ENCODE data around the gene SALL4. TPM values are rescaled to one million over a fixed set of nuclear protein-coding genes. Genes with fewer than 3 reads are reported as not detected.
"Not testable (repeated sequence)": the region's sequence is repeated elsewhere in the genome, so short reads cannot be mapped to it uniquely, and the experiment has no call there.

Gene SALL4
- total and polyA plus RNA-seq, 2 of the 8 experiments (the other 6 are each of a cell fraction or from before 2014, with no cell fraction given), result 108 to 235 TPM

- ChIA-PET CTCF (ENCODE audit: partially characterized antibody) (interaction anchor here (1.1 kb wide), 1 partner anchor 139 kb away, joined by 4 read pairs; no protein-coding TSS in a partner anchor), POLR2A (ENCODE audit: partially characterized antibody) (interaction anchor here (1.1 to 5.0 kb wide), 6 partner anchors 10 to 75 kb away, joined by 4 to 29 read pairs (median 4); partner anchors contain the start of genes ATP9A and SALL4)
- TF ChIP-seq YY1 (IDR thresholded peaks at IDR 0.05; ENCODE audit: low read depth, low read length), result peak; percentile 52; the same call in 1 of the 2 replicates
- H4K20me1 ChIP-seq (replicated peaks in 1 of 2; ENCODE audit: control insufficient read depth in 1 of 2, insufficient read depth in 2 of 2, low read length in 2 of 2); H3K56ac ChIP-seq (replicated peaks; ENCODE audit: insufficient read length, low read depth, low read length); H3K79me1 ChIP-seq (ENCODE audit: low read depth, low read length); H2BK12ac ChIP-seq (ENCODE audit: low read depth, low read length); H3K4me3 ChIP-seq (ENCODE audit: extremely low read depth in 1 of 4, insufficient read depth in 2 of 4, low read depth in 3 of 4, low read length in 4 of 4); H3K27me3 ChIP-seq (replicated peaks in 1 of 4; ENCODE audit: control insufficient read depth in 3 of 4, extremely low read depth in 1 of 4, insufficient read depth in 3 of 4, low read length in 3 of 4); H2AFZ ChIP-seq (ENCODE audit: low read length); H3K23me2 ChIP-seq (ENCODE audit: low read depth, low read length); H2BK20ac ChIP-seq (ENCODE audit: low read length); H2BK5ac ChIP-seq (ENCODE audit: low read depth, low read length); H3K4me2 ChIP-seq (ENCODE audit: insufficient read depth in 1 of 2, low read depth in 2 of 2, low read length in 2 of 2); H4K5ac ChIP-seq (ENCODE audit: insufficient read length, low read depth, low read length); H2BK15ac ChIP-seq (ENCODE audit: low read length); H3K79me2 ChIP-seq (ENCODE audit: control insufficient read depth in 1 of 2, insufficient read depth in 2 of 2, low read length in 2 of 2); DNase-seq (ENCODE audit: low read depth in 1 of 2, low spot score in 2 of 2); H3K18ac ChIP-seq (ENCODE audit: extremely low read depth, low read length); H3K9me3 ChIP-seq (ENCODE audit: insufficient read depth in 2 of 2, low read depth in 1 of 2, low read length in 1 of 2); H3K9ac ChIP-seq (replicated peaks in 1 of 4; ENCODE audit: extremely low read depth in 1 of 4, low read depth in 3 of 4, low read length in 3 of 4); FAIRE-seq; H3K4me1 ChIP-seq (replicated peaks in 1 of 4; ENCODE audit: control insufficient read depth in 3 of 4, insufficient read depth in 4 of 4, low read length in 3 of 4); H3K27ac ChIP-seq (ENCODE audit: low read depth, low read length); H4K91ac ChIP-seq (replicated peaks; ENCODE audit: insufficient read length, low read length); H3K4ac ChIP-seq (replicated peaks; ENCODE audit: insufficient read length, low read depth, low read length); H2BK120ac ChIP-seq (replicated peaks; ENCODE audit: low read depth, low read length); H3K14ac ChIP-seq (ENCODE audit: insufficient read length); H4K8ac ChIP-seq (ENCODE audit: extremely low read depth, insufficient read depth, low read length); H3K23ac ChIP-seq (ENCODE audit: insufficient read length); H2AK5ac ChIP-seq (ENCODE audit: low read depth, low read length): not testable (repeated sequence)
- peaks cover 18 to 41% (median 30%) of the 10 kb centered on the region in 4 experiments for H3K36me3 ChIP-seq (ENCODE audit: control insufficient read depth in 2 of 4, insufficient read depth in 4 of 4, low read length in 3 of 4)
- WGBS, 2 experiments (ENCODE audit: extremely low coverage in 1 of 2, insufficient coverage in 1 of 2, insufficient read length in 1 of 2, insufficient replicate concordance in 2 of 2, low coverage in 1 of 2, low lambda C conversion rate in 2 of 2, missing lambda C conversion rate in 1 of 2), result 92% methylated on average over 4 of the region's 4 CpGs; no CpG with 5 or more reads in 1 of the 2 experiments
These were observed 24.0 kb downstream of the SALL4 start for GRCh38 chr20:51778229-51778759.
